Body of pancreas (tissue), 4 donors: Measurements from ENCODE around the gene SRI. TPM values are rescaled to one million over a fixed set of nuclear protein-coding genes. Genes with fewer than 3 reads are reported as not detected.

Experiments used
- ATAC-seq: fragments of 150-250 bp; one replicate; pipeline ENCODE4 v1.9.1; 2016
- DNase-seq, 4 donors: peaks; one replicate each; pipeline ENCODE4 v3.0.0-alpha.2; 2019
- H3K27ac ChIP-seq, 4 donors: fragments of 200-600 bp; sonication (generic); 1 replicate in 3 of 4; 2 replicates in 1 of 4; pipeline versions ENCODE4 v1.5.1 to v1.6.1; 2016 to 2019; ENCODE audit warnings: mild to moderate bottlenecking in 1 of 4, mixed read lengths in 1 of 4, moderate library complexity in 1 of 4
- H3K27me3 ChIP-seq, 2 donors: fragments of 200-600 bp; sonication (generic); one replicate each; pipeline ENCODE4 v1.6.0; 2016; ENCODE audit warnings: mild to moderate bottlenecking in 1 of 2
- H3K36me3 ChIP-seq, 2 donors: fragments of 200-600 bp; sonication (generic); replicated peaks in 1 of 2; 2 replicates each; pipeline ENCODE4 v1.5.1; 2016; ENCODE audit warnings: low read depth in 2 of 2; ENCODE audit not compliant: insufficient read depth in 1 of 2
- H3K4me1 ChIP-seq: fragments of 200-600 bp; sonication (generic); one replicate; pipeline ENCODE4 v1.6.0; 2016
- H3K4me3 ChIP-seq, 2 donors: fragments of 200-600 bp; sonication (generic); 1 replicate in 1 of 2; 2 replicates in 1 of 2; pipeline ENCODE4 v1.5.1; 2016 to 2019
- H3K9me3 ChIP-seq, 3 donors: fragments of 200-600 bp; sonication (generic); 1 replicate in 2 of 3; 2 replicates in 1 of 3; pipeline ENCODE4 v1.5.1; 2016
- CTCF ChIP-seq, 7 experiments: fragments of 450-650 bp in 4 of 7; fragments of 200-600 bp in 3 of 7; sonication (generic) in 3 of 7; IDR thresholded peaks; one replicate each; pipeline ENCODE4 v1.5.1; 2016 to 2019; ENCODE audit warnings: antibody characterized with exemption in 7 of 7
- POLR2A ChIP-seq, 3 donors: fragments of 450-650 bp; IDR thresholded peaks; one replicate each; pipeline ENCODE4 v1.6.1; 2016; ENCODE audit warnings: antibody characterized with exemption in 3 of 3, mild to moderate bottlenecking in 2 of 3
- WGBS, 2 donors: methylation state at CpG; one replicate each; pipeline ENCODE4 v1.1.5; 2017; 5-methylcytosine and 5-hydroxymethylcytosine counted together
- intact Hi-C: fragments of 100-400 bp; cut with DNase I; formaldehyde crosslinking; loops from one replicate; pipeline ENCODE4 v1.15.1; 2023
- total RNA-seq, 2 donors: library from RNA; depleted of rRNA; stranded (reverse); fragments of >200 nt; gene quantifications; one replicate each; pipeline ENCODE4 v1.1.0, GENCODE V29; 2016

Gene SRI
- total RNA-seq, 2 donors from 2014 or later = 23.1 to 36.3 TPM

- no peak overlapping the region for H3K4me3 ChIP-seq
- no peaks in the 10 kb centered on the region for H3K4me1 ChIP-seq
- peaks cover 6 to 34% of the 10 kb centered on the region in 2 donors for H3K36me3 ChIP-seq
- TF ChIP-seq POLR2A (IDR thresholded peaks at IDR 0.05) = no peak
- TF ChIP-seq CTCF (IDR thresholded peaks at IDR 0.05) = no peak
- intact Hi-C loops = no loop called here
- no peak overlapping the region for H3K27ac ChIP-seq
- no peaks in the 10 kb centered on the region for H3K9me3 ChIP-seq
- H3K27me3 ChIP-seq = no peaks in the 10 kb centered on the region
- ATAC-seq (no peak), DNase-seq (no peak)
Observed at GRCh38 chr7:88205179-88205578, 14.7 kb downstream of the SRI start.

GRCh38 chr7:88204525-88205110 lies 15.2 kb downstream of the SRI start:
- no peak overlapping the region for H3K27ac ChIP-seq
- H3K27me3 ChIP-seq = no peaks in the 10 kb centered on the region
- ATAC-seq (no peak), DNase-seq (no peak)
- 92 to 98% methylated on average over 3 of the region's 3 CpGs for WGBS, 2 donors
- peaks cover under 1 to 34% of the 10 kb centered on the region in 2 donors for H3K36me3 ChIP-seq
- intact Hi-C loops = no loop called here
- no peaks in the 10 kb centered on the region for H3K4me1 ChIP-seq
- TF ChIP-seq CTCF (IDR thresholded peaks at IDR 0.05) = no peak
- TF ChIP-seq POLR2A (IDR thresholded peaks at IDR 0.05) = no peak
- no peaks in the 10 kb centered on the region for H3K9me3 ChIP-seq
- no peak overlapping the region for H3K4me3 ChIP-seq

GRCh38 chr7:88203401-88203800 lies 16.4 kb downstream of the SRI start:
- no peak for ATAC-seq

GRCh38 chr7:88202799-88203198 lies 17.0 kb downstream of the SRI start:
- no peak for DNase-seq
- TF ChIP-seq POLR2A (IDR thresholded peaks at IDR 0.05) = no peak
- no peak for TF ChIP-seq CTCF (IDR thresholded peaks at IDR 0.05)
- Histone ChIP-seq H3K27ac (no peak overlapping the region), H3K36me3 (peaks cover 0 to 24% of the 10 kb centered on the region in 2 donors), H3K4me3 (no peak overlapping the region), H3K27me3 (no peaks in the 10 kb centered on the region), H3K4me1 (no peaks in the 10 kb centered on the region), H3K9me3 (no peaks in the 10 kb centered on the region)
- WGBS, 2 donors = 79 to 83% methylated on average over 3 of the region's 3 CpGs
- no peak for ATAC-seq
- intact Hi-C loops = no loop called here

More at GRCh38 chr7:88203401-88203800, 16.4 kb downstream of the SRI start:
- no peak for DNase-seq
- Histone ChIP-seq H3K27me3 (no peaks in the 10 kb centered on the region), H3K9me3 (no peaks in the 10 kb centered on the region), H3K4me1 (no peaks in the 10 kb centered on the region), H3K36me3 (peaks cover 0 to 29% of the 10 kb centered on the region in 2 donors), H3K4me3 (no peak overlapping the region), H3K27ac (no peak overlapping the region)
- intact Hi-C loops = no loop called here
- TF ChIP-seq CTCF (IDR thresholded peaks at IDR 0.05) = no peak
- no peak for TF ChIP-seq POLR2A (IDR thresholded peaks at IDR 0.05)
- WGBS, 2 donors = 92 to 100% methylated on average over 4 of the region's 4 CpGs

GRCh38 chr7:88202278-88202677 lies 17.6 kb downstream of the SRI start:
- intact Hi-C loops = no loop called here
- Histone ChIP-seq H3K27me3 (no peaks in the 10 kb centered on the region), H3K9me3 (no peaks in the 10 kb centered on the region), H3K4me3 (no peak overlapping the region), H3K4me1 (no peaks in the 10 kb centered on the region), H3K27ac (no peak overlapping the region), H3K36me3 (peaks cover 0 to 20% of the 10 kb centered on the region in 2 donors)
- ATAC-seq (no peak), DNase-seq (no peak)
- 69 to 78% methylated on average over 5 of the region's 5 CpGs for WGBS, 2 donors
- TF ChIP-seq POLR2A (IDR thresholded peaks at IDR 0.05) (no peak), CTCF (IDR thresholded peaks at IDR 0.05) (no peak)
